ENCODE measurements around the gene PTPRA. TPM values are rescaled to one million over a fixed set of nuclear protein-coding genes. Genes with fewer than 3 reads are reported as not detected.

Gene PTPRA
- total and polyA plus RNA-seq, 8 donors, result 6.8 to 29.1 (median 18.2) TPM

- no peak for DNase-seq
- no peaks in the 10 kb centered on the region for H3K4me1 ChIP-seq
- no peak for TF ChIP-seq CTCF (IDR thresholded peaks at IDR 0.05)
- no peaks in the 10 kb centered on the region for H3K36me3 ChIP-seq
- FAIRE-seq, result no peak
- intact Hi-C loops (cut with DNase I), result no loop called here
- no peaks in the 10 kb centered on the region for H3K9me3 ChIP-seq
- WGBS, 2 donors, result 66% methylated on average over 5 of the region's 5 CpGs
- peak overlapping the region in 2 of 4 donors; percentile 22 to 49 for H3K27ac ChIP-seq
- no peaks in the 10 kb centered on the region for H3K27me3 ChIP-seq
- ATAC-seq, result peak in 3 of 4 donors; percentile 85 to 89 (median 88)
- H3K4me3 ChIP-seq, result no peak overlapping the region
These were observed 74.0 kb downstream of the PTPRA start for GRCh38 chr20:2946988-2947961.

GRCh38 chr20:2948968-2949367, 75.7 kb downstream of the PTPRA start:
- Histone ChIP-seq H3K27ac (no peak overlapping the region), H3K36me3 (no peaks in the 10 kb centered on the region), H3K4me1 (no peaks in the 10 kb centered on the region), H3K9me3 (no peaks in the 10 kb centered on the region), H3K4me3 (no peak overlapping the region), H3K27me3 (no peaks in the 10 kb centered on the region)
- intact Hi-C loops (cut with DNase I), result no loop called here
- no peak for ATAC-seq
- no peak for FAIRE-seq
- no peak for TF ChIP-seq CTCF (IDR thresholded peaks at IDR 0.05)
- 94 to 100% methylated on average over 1 of the region's 1 CpG for WGBS, 2 donors
- DNase-seq, result no peak

DNA sequence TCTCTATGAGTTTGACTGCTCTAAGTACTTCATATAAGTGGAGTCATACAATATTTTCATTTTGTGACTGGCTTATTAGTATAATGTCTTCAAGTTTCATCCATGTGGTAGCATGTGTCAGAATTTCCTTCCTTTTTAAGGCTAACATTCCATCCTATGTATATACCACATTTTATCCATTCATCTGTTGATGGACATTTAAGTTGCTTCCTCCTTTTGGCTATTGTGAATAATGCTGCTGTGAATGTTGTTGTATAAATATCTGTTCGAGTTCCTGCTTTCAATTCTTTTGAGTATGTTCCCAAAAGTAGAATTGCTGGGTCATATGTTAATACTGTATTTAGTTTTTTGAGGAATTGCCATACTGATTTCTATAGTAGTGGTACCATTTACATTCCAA, 79.5 kb downstream of the PTPRA start:
- 93 to 95% methylated on average over 1 of the region's 1 CpG for WGBS, 2 donors
- Histone ChIP-seq H3K27ac (no peak overlapping the region), H3K36me3 (no peaks in the 10 kb centered on the region), H3K4me3 (no peak overlapping the region), H3K9me3 (no peaks in the 10 kb centered on the region), H3K4me1 (no peaks in the 10 kb centered on the region), H3K27me3 (no peaks in the 10 kb centered on the region)
- no peak for DNase-seq
- no peak for TF ChIP-seq CTCF (IDR thresholded peaks at IDR 0.05)
- intact Hi-C loops (cut with DNase I), result no loop called here
- no peak for FAIRE-seq
- no peak for ATAC-seq

GRCh38 chr20:2955257-2955970, 82.1 kb downstream of the PTPRA start:
- intact Hi-C loops (cut with DNase I), result no loop called here
- Histone ChIP-seq H3K36me3 (no peaks in the 10 kb centered on the region), H3K27ac (no peak overlapping the region), H3K27me3 (no peaks in the 10 kb centered on the region), H3K9me3 (no peaks in the 10 kb centered on the region), H3K4me3 (no peak overlapping the region), H3K4me1 (no peaks in the 10 kb centered on the region)
- FAIRE-seq (no peak), DNase-seq (no peak), ATAC-seq (no peak)
- no peak for TF ChIP-seq CTCF (IDR thresholded peaks at IDR 0.05)

Data from pancreas (tissue), 10 donors.